GM19239 (cell line): Measurements from ENCODE around the gene LRRC25.
"Not testable (repeated sequence)": the region's sequence is repeated elsewhere in the genome, so short reads cannot be mapped to it uniquely, and the experiment has no call there.

Experiments used
- DNase-seq: peaks from one replicate; pipeline ENCODE4 v3.0.0; 2011; ENCODE audit warnings: low spot score; ENCODE audit not compliant: insufficient read length
- FAIRE-seq: peaks from 2 replicates; lab custom pipeline; 2011; peaks lifted over from hg19 to GRCh38; lab: Jason Lieb, UNC

The LRRC25 gene

DNA sequence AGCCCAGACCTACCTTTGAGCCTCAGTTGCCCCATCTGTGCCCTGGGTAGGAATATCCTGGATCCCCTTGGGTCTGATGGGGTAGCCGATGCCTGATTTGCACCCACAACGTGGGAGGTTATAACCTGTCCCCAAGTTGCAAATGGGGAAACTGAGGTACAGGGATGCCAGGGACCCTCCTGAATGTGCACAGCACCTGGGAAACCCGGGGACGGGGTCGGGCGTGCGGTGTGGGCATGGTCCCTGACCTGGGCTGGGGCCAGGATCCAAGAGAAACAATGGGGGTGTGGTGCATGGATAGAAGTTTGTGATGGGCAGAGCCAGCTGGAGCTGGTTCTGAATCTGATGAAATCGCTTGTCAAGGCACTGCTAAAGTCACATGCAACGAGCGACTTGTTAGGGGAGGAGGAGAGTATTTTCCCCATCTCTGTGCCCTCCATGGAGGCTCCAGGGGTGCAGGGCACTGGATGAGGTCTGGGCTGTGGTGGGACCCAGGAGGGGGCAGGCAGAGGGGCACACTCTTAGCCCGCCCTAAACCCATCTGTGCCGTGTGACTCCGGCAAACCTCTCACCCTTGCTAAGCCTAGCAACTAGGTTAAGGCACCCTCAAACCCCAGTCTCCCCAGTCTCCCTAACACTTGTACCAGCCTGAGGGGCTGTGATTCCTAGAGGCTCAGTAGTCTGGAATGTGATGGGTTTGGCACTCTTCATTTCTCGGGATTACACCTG lies 10.7 kb downstream of the LRRC25 start:
- FAIRE-seq: no peak
- DNase-seq: no peak

DNA sequence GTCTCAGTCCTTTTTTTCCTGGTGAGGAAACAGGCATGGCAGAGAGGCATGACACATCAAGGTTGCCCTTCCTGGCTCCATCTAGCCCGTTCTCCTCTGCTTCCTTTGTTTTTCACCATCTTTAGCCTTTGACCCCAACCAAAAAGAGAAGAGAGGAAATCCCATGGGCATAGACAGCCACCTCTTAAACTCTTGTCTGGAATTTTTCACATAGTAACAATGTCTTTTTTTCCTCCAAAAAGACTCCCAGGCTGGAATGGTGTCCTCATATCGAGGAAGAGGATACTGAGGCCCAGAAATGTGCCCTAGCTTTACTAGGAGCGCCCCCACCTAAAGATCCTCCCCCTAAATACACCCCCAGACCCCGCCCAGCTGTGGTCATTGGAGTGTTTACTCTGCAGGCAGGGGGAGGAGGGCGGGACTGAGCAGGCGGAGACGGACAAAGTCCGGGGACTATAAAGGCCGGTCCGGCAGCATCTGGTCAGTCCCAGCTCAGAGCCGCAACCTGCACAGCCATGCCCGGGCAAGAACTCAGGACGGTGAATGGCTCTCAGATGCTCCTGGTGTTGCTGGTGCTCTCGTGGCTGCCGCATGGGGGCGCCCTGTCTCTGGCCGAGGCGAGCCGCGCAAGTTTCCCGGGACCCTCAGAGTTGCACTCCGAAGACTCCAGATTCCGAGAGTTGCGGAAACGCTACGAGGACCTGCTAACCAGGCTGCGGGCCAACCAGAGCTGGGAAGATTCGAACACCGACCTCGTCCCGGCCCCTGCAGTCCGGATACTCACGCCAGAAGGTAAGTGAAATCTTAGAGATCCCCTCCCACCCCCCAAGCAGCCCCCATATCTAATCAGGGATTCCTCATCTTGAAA lies 11.5 kb downstream of the LRRC25 start, which contains the start of gene GDF15:
Gene GDF15, plus strand, starts transcription at position 484 of the 868 bp plus-strand sequence. Its CDS starts 32 bp downstream, at position 516.
- FAIRE-seq: no peak

DNA sequence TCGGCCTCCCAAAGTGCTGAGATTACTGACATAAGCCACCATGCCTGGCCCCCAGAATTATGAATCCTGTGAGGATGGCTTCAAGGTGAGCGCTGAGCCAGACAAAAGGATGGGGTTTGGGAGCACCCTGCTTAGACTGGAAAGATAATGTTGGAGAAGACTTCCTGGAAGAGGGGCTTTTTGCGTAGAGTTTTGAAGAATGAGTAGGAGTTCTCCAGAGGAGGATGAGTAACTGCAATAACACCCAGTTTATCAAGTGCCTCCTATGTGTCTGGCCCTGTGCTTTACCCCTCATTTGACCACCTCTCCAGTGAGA lies 12.1 kb downstream of the LRRC25 start:
- DNase-seq: no peak
- FAIRE-seq: no peak

More for the DNA sequence above, 11.5 kb downstream of the LRRC25 start, which contains the start of gene GDF15:
- no peak for DNase-seq

DNA sequence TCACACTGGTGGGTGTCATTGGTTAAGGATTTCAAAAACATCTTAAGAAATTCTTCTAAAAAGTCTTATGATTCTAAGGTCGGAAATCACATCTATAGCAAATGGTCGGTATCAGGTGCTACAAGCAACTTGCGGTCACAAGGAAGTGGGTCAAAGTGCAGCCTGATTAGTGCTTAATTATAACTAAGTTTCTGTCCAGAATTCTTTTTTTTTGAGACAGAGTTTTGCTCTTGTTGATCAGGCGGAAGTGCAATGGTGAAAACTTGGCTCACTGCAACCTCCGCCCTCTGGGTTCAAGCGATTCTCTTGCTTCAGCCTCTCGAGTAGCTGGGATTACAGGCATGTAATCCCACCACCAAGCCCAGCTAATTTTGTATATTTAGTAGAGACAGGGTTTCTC lies 12.6 kb downstream of the LRRC25 start:
- DNase-seq (no peak), FAIRE-seq (no peak)

DNA sequence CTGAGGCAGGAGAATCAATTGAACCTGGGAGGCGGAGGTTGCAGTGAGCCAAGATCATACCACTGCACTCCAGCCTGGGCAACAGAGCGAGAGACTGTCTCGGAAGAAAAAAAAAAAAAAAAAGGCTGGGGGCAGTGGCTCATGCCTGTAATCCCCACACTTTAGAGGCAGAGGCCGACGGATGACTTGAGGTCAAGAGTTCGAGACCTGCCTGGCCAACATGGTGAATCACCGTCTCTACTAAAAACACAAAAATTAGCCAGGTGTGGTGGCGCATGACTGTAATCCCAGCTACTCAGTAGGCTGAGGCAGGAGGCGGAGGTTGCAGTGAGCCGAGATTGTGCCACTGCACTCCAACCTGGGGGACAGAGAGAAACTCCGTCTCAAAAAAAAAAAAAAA lies 13.8 kb downstream of the LRRC25 start:
- FAIRE-seq, DNase-seq: not testable (repeated sequence)

DNA sequence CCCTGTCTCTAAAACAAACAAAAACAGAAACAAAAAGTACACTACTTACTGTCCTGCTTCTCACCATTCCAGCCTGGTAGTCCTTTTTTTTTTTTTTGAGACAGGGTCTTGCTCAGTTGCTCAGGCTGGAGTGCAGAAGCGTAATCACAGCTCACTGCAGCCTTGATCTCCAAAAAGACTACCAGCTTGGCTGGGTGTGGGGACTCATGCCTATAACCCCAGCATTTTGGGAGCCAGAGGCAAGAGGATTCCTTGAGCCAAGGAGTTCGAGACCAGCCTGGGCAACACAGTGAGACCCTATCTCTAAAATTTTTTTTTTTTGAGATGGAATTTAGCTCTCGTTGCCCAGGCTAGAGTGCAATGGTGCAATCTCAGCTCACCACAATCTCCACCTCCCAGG lies 16.6 kb downstream of the LRRC25 start:
- DNase-seq: no peak
- no peak for FAIRE-seq

DNA sequence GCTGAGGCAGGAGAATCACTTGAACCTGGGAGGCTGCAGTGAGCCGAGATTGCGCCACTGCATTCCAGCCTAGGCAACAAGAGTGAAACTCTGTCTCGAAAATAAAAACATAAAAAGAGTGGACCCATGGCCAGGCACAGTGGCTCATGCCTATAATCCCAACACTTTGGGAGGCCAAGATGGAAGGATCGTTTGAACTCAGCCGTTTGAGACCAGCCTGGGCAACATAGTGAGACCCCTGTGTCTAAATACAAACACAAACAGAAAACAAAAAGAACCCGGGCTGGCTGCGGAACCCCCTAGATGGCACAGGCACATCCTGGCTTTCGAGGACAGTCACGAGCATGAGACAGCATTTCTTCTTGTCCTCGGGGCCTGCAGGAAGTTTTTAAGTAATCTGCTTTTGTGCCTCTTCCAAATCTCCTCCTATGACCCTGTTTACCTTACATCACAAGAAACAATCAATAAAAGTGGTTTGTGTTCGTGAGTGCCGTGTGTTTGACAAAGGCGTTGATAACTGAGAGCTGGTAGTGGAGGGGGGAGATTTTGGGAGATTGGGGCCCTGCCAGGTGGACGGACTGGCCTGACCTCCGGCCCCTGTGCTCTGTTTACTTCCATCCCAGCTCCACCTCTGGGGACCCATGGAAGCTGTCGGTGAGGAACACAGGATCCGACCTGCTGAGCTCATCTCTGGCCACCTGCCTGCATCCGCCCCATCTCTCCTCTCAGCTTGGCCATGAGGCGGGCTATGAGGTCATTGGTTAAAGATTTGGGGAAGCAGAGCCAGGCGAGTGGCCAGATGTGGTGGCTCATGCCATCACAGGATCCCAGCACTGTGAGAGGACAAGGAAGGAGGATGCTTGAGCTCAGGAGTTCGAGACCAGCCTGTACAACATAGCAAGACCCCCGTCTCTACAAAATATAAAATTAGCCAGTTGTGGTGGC lies 17.3 kb downstream of the LRRC25 start:
- FAIRE-seq (no peak), DNase-seq (no peak)

DNA sequence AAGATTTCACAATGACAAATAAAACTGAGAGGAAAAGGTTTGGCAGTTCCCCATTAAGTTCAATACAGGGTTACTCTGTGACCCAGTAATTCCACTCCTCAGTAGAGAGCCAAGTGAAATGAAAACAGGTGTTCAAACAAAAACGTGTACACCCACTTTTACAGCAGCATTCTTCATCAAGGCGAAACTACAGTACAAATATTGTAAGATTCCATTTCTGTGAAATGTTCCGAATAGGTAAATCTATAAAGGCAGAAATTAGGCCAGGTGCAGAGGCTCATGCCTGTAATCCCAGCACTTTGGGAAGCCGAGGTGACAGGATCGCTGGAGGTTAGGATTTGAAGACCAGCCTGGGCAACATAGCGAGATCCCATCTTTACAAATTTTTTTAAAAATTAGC lies 20.4 kb downstream of the LRRC25 start:
- DNase-seq (no peak), FAIRE-seq (no peak)

DNA sequence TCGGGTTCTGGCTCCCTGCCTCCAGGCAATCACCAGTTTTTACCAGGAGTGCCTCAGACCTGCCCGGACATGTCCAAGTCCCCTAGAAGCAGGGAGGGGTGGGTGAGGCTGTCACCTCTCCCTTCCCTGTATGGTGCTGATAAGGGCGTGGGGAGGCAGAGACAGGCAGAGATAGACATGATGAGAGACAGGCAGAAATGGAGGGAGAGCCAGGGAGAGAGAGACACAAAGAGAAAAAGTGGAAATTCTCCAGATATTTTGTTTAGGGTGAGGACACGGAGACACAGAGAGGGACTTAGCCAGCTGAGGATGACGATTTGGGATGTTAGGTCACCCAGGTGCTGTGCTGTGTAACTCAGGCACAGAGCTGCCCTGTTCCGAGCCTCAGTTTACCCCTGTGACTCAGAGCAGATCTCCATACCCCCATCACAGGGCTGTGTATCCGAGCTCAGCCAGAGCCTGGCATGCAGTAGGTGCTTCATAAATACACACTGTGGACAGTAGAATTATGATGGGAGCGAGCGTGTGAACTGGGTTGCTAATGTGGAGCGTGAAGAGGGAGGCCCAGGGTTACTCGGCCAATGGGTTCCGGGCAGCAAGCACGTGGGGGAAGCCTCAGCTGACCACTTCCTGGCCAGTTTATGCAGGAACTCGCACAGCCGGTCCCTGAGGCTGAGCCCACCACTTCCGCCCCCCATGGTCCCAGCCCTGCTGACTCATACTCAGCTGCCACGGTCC lies 23.4 kb downstream of the LRRC25 start:
- DNase-seq (peak; percentile 90), FAIRE-seq (peak; percentile 94)

DNA sequence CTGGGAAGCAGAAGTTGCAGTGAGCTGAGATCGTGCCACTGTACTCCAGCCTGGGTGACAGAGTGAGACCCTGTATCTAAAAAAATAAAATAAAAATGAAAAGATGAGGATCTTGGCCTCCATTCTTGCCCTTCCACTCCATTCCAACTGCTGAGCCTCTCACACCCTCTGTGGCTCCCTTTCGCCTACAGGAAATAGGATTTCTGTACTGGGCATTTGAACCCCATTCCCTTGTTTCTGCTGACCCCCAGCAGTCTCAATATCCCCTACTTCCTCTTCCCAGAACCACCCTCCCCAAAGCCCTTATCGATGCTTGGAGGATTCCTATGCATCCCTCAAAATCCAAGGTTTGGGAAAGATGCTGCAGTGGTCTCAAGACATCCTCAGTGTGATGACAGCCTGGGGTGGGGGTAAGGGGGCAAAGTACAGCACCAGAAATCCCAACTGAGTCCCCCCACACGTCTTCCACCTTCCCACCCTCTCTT lies 24.0 kb downstream of the LRRC25 start:
- DNase-seq: no peak
- FAIRE-seq: no peak

DNA sequence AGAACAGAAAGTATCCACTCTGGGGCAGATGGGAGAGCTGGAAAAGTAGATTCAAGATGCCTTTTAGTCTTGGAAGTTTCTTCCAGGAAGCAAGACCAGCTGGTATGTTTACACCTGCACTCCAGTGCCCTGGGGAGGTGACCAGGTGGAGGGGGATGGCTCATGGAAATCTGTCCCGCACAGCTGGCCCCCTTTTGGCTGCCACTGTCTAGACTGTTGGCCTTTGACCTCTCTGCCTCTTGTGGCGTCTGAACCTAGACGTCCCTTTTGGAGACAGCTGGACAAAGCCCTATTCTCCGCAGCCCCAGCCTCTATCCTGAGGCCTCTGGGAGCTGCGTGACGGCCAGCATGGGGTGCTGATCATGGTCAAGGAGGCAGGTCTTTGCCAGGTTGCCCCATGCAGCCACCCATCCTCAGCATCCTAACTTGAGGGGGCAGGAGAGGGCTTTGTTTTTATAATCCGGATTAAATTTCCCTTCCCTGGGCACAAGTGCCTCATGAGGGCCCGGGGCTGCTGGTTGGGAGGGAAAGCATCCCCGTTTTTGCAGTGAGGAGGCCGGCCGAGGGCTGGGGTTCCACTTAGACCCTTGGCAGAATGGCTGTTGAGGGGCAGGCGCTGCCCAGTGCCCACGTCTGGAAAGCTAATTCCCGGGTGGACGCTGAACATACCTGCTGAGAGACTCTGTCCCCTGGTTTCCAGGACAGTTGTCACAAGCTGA lies 28.8 kb downstream of the LRRC25 start:
- FAIRE-seq (no peak), DNase-seq (no peak)

DNA sequence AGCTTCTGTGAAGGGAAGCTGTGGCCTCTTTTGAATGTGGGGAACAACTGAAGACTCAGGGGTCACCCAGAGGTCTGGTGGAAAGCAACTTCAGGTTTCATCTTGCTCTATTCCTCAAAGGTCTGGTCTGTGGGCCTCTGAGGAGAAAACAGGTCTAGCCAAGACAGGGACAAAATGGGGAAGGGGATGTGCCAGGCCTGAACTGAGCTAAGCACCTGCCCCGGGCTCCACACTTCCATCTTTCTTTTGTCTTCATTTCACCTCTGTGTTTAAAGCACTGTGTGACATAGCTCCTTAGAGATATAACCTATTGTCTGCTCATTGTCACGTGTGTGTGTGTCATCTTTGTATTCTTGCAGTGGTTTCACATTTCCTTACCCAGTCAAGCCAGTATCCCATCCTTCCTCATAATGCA lies 31.4 kb downstream of the LRRC25 start:
- DNase-seq: no peak
- no peak for FAIRE-seq

DNA sequence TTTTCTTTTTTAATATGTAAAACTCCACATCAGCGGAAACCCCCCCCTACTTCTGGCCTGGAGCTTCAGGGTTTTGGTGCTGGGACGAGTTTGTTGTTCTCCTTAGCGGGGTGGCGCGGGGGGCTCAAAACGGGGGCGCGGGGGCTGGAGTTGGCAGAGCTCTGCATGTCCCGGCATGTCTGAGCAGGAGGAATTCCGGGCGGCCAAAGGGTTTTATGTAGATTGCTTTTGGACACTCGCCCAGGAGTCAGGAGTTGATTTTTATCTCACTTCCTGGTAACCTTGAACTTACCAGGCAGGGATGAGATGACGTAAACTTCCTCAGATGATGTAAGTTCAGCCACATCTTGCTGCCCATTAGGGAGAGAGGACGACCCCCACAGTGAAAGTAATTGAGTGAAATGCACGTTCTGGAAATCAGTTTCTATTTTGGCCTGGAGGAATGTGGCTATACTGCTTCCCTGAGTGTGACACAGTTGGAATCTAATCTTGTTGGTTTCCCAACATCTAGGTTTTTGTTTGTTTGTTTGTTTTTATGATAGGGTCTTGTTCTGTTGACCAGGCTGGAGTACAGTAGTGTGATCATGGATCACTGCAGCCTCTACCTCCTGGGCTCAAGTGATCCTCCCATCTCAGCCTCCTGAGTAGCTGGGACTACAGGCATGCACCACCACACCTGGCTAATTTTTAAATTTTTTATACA lies 32.4 kb downstream of the LRRC25 start:
- FAIRE-seq: peak; percentile 51
- peak; percentile 30 for DNase-seq

DNA sequence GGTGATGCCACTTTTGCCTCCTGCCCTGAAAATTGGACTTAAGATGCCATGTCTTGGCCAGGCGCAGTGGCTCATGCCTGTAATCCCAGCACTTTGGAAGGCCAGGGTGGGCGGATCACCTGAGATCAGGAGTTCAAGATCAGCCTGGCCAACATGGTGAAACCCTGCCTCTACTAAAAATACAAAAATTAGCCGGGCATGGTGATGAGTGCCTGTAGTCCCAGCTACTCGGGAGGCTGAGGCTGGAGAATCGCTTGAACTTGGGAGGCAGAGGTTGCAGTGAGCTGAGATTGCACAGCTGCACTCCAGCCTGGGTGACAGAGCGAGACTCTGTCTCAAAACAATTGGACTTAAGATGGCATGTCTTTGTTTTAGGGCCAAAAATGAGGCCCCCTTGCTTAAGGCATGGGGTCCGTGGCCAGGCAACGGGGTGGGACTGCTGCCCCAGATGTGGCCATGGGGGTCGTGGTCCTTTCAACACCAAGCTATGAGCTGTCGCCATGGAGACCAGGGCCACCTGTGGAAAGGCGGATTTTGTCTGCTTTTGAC lies 33.1 kb downstream of the LRRC25 start:
- DNase-seq, FAIRE-seq: not testable (repeated sequence)

DNA sequence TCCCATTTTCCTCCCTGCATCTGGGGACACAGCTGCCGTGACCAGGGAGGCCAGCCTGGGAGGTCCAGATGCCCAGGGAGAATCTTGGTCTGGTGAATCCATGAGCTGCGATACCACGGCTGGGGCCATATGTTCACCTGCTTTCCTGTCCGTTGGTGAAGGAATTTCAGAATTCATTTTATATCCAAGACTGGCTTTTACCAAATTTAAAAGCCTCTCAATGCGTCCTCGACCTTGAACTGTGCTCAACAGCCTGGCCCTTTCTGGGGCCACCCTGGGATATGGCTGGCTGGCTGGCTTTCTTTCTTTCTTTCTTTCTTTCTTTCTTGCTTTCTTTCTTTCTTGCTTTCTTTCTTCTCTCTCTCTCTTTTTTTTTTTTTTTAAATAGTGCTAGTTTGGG lies 33.6 kb downstream of the LRRC25 start:
- no peak for FAIRE-seq
- DNase-seq: no peak

DNA sequence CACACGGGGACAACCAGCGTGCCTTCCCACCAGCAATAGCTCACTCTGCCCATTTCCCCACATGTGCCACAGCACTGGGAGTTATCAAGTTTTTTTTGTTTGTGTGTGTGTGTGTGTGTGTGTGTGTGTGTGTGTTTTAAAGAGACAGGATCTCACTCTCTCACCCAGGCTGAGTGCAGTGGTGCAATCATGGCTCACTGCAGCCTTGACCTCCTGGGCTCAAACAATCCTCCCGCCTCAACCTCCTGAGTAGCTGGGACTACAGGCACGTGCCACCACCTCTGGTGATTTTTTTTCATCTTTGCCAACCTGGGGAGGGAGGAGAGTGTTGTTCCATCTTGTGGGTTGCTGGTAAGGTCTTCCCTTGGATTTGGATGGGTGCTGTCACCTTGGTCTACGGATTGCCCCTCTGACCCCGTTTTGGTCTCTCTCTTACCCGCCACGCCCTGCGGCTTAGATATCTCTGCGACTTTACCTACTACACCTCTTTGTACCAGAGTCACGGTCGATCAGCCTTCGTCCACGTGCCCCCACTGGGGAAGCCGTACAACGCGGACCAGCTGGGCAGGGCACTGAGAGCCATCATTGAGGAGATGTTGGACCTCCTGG lies 34.4 kb downstream of the LRRC25 start:
- no peak for DNase-seq
- FAIRE-seq: no peak

DNA sequence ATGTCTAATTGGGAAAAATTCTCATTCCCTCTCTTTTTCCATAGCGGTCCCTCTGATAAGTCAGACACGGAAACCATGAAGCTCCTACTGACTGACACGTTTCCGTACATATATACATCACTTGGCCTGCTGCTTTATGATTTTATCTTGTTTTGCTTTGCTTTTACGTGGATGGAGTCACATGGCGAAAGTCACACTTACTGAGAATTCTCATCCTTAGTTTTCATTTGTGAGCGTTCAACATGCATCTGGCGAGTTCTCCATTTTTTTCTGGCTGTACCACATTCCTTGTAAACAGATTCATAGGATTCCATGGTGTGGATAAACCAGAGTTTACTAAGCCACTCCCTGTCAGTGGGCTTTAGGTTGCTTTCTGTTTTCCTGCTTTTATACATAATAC lies 35.8 kb downstream of the LRRC25 start:
- DNase-seq: no peak

DNA sequence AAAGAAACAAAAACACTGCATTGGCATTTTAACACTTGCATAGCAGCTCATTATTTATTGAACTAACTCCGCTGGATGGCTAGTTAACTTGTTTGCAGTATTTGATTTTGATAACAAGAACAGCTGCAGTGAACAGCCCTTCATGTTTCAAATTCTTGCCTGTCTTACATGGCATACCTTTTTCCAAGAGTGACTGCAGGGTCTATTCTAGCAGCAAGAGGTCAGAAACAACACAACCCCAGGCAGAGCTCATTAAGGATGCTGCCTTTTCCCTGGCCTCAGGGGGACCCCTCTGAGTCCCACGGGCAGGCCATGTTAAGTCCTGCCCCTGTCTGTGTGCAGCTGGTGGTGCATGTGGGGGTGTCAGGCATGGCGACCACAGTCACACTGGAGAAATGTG lies 40.4 kb downstream of the LRRC25 start:
- DNase-seq (no peak), FAIRE-seq (no peak)

More for the DNA sequence above, 35.8 kb downstream of the LRRC25 start:
- FAIRE-seq: no peak
